Iris pigment epithelial cell (primary cell): ENCODE measurements around the gene UPB1.

ENCODE experiments used
- DNase-seq: peaks from one replicate; pipeline ENCODE4 v3.0.0-alpha.2; 2011; ENCODE audit warnings: low read depth

Gene UPB1

DNA sequence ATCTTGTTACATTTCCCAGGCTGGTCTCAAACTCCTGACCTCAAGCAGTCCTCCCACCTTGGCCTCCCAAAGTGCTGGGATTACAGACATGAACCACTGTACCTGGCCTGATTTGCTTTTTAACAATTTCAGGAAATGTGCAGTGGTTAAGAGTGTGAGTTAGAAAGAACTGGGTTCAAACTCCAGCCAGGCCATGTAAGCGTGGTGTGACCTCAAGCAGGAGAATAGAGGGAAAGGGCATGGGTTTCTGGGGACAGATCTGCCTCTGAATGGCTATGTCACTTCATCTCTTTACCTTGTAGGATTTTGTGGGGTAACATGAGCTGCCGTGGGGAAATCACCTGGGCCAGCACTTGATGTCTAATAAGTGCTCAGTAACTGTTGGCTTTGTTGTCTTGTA is 69.9 kb downstream of the UPB1 start:
- no peak for DNase-seq

DNA sequence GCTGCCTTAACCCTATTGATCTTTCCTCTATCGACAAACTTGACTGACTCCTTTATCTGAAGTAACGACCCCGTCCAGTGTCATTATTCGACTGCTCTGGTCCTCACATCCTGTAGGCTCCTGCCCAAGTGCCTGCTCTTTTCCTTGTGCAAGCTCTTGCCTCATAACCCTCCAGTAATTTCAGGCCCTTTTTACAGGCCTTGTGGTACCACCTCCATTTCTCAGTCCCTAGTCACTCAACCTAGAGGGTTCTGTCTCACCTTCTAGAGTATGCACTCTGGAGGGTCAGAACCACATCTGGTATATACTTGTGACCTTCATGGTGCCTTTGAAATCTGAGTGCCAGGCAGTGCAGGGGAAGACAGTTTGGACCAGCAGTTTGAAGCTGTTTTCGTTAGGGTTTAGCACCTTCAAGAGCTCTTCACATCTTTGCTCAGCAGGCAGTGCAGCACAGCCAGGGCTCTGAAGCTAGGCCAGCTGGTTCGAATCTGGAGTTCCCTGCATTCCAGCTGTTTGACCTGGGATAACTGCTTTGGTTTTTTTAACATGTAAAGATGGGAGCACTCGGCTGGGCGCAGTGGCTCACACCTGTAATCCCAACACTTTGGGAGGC is 71.9 kb downstream of the UPB1 start:
- DNase-seq, result peak; percentile 32

DNA sequence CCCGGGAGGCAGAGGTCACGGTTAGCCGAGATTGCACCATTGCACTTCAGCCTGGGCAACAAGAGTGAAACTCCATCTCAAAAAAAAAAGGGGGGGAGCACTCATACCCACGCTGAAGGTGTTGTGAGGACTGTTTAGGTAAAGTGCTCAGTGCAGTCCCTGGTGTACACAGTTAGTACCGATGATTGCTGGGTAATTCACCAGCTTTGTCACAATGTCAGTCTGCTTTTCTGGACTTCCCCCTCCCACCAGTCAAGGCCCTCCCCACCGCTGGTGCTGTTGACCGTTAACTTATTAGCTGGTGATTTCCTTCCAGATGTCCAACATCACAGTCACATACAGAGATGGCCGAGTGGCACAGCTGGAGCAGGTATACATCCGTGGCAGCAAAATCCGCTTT is 72.5 kb downstream of the UPB1 start:
- DNase-seq, result no peak

DNA sequence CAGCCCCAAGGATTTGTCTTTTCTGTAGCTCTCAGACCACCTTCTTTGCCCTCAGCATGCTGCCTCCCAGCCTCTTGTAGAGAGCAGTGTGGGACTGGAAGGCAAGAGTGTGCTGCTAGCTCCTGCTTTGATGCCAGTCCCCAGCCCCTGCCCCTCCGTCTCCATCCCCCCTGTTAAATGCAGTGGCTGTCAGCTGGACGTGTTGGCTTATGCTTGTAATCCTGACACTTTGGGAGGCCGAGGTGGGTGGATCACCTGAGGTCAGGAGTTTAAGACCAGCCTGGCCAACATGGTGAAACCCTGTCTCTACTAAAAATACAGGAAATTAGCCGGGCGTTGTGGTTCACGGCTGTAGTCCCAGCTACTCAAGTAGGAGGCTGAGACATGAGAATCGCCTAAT is 76.1 kb downstream of the UPB1 start:
- DNase-seq, result no peak

DNA sequence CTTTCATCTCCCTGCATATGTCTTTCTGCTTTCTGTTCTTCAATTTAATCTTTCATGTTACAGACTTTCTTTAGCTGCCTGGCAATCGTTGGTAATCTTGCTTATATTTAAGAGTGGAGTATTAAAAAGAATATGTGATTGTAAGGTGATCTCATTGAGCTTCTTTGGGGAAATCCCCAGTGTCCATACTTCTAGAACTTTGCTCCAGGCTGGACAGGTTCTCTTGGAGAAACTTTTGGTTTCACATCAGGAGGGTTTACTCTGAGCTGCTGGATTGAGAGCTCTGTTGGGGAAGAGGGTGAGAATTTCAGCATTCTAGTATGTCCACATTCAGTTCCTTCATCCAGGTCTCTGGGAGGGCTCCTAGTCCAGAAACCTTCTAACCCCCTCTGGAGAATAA is 81.6 kb downstream of the UPB1 start:
- DNase-seq, result no peak
